WI38 (cell line): Measurements from ENCODE around the gene CNOT9.

ENCODE experiments used
- H3K4me3 ChIP-seq: 2 replicates; pipeline ENCODE4 v1.5.1; 2011; ENCODE audit warnings: low read depth, mild to moderate bottlenecking, control low read depth, low read length
- TF ChIP-seq, protein P1 (sequence below): IDR thresholded peaks from 2 replicates; pipeline ENCODE4 v1.5.1; 2012; ENCODE audit warnings: low read depth, mild to moderate bottlenecking, control low read depth, low read length

The CNOT9 gene

DNA sequence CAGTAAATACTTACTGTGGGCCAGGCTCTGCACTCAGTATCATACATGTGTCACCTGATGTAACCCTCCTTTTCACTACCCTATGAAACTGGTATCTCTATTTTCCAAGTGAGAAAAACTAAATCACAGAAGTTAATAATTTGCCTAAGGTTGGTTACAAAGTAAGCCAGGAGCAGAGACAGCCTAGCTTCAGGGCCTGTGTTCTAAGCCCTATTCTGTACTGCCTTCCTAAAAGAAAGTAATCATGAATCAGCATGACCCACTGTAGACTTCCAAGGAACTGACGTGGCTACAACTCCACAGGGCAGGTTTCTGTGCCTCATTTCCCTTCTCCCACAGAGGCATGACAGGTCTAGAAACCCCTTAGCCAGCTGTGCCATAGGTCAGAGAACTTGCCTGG, 76.5 kb downstream of the CNOT9 start:
- TF ChIP-seq, protein P1, sequence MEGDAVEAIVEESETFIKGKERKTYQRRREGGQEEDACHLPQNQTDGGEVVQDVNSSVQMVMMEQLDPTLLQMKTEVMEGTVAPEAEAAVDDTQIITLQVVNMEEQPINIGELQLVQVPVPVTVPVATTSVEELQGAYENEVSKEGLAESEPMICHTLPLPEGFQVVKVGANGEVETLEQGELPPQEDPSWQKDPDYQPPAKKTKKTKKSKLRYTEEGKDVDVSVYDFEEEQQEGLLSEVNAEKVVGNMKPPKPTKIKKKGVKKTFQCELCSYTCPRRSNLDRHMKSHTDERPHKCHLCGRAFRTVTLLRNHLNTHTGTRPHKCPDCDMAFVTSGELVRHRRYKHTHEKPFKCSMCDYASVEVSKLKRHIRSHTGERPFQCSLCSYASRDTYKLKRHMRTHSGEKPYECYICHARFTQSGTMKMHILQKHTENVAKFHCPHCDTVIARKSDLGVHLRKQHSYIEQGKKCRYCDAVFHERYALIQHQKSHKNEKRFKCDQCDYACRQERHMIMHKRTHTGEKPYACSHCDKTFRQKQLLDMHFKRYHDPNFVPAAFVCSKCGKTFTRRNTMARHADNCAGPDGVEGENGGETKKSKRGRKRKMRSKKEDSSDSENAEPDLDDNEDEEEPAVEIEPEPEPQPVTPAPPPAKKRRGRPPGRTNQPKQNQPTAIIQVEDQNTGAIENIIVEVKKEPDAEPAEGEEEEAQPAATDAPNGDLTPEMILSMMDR: no peak
- no peak overlapping the region for H3K4me3 ChIP-seq
